22Rv1 (cell line): ENCODE data around the gene BMAL2.

Source experiments
- H3K27ac ChIP-seq: fragments of 450-650 bp; 2 replicates; pipeline ENCODE4 v1.5.1; 2017
- ZFX ChIP-seq: fragments of 450-650 bp; IDR thresholded peaks from 2 replicates; pipeline ENCODE4 v1.6.1; 2017; ENCODE audit warnings: antibody characterized with exemption, borderline replicate concordance
- TF ChIP-seq, protein P1 (sequence below): fragments of 450-650 bp; IDR thresholded peaks from 2 replicates; pipeline ENCODE4 v1.5.1; 2017; ENCODE audit warnings: mild to moderate bottlenecking

The BMAL2 gene

DNA sequence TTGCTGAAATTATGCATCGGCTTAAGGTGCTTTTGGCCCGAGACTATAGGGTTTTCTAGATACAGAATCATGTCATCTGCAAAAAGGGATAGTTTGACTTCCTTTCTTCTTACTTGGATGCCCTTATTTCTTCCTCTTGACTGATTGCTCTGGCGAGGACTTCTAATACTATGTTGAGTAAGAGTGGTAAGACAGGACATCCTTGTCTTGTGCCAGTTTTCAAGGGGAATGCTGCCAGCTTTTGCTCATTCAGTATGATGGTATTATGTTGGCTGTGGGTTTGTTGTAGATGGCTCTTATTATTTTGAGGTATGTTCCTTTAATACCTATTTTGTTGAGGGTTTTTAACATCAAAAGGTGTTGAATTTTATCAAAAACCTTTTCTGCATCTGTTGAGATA, 8.3 kb downstream of the BMAL2 start:
- TF ChIP-seq ZFX: no peak
- TF ChIP-seq, protein P1, sequence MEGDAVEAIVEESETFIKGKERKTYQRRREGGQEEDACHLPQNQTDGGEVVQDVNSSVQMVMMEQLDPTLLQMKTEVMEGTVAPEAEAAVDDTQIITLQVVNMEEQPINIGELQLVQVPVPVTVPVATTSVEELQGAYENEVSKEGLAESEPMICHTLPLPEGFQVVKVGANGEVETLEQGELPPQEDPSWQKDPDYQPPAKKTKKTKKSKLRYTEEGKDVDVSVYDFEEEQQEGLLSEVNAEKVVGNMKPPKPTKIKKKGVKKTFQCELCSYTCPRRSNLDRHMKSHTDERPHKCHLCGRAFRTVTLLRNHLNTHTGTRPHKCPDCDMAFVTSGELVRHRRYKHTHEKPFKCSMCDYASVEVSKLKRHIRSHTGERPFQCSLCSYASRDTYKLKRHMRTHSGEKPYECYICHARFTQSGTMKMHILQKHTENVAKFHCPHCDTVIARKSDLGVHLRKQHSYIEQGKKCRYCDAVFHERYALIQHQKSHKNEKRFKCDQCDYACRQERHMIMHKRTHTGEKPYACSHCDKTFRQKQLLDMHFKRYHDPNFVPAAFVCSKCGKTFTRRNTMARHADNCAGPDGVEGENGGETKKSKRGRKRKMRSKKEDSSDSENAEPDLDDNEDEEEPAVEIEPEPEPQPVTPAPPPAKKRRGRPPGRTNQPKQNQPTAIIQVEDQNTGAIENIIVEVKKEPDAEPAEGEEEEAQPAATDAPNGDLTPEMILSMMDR: no peak
- H3K27ac ChIP-seq: no peak overlapping the region

DNA sequence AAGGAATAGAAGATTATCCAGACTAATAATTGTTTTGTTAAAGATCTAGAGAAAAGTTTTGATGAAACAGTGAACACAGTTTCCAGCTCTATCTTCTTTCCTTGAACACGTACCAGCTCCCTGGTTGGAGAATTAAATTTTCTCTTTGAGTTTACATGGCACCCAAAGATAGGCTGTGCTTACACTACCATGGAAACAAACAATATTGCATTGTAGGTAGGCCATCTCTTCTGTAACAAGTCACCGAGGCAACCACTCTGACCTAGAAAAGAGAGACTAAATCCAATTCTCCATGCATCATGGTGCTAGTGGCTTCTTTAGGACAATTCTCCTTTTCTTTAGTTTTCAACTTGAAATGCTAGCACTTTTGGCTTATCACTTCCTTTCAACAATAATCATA, 9.9 kb downstream of the BMAL2 start:
- no peak overlapping the region for H3K27ac ChIP-seq
- TF ChIP-seq ZFX: no peak
- TF ChIP-seq, protein P1: no peak

DNA sequence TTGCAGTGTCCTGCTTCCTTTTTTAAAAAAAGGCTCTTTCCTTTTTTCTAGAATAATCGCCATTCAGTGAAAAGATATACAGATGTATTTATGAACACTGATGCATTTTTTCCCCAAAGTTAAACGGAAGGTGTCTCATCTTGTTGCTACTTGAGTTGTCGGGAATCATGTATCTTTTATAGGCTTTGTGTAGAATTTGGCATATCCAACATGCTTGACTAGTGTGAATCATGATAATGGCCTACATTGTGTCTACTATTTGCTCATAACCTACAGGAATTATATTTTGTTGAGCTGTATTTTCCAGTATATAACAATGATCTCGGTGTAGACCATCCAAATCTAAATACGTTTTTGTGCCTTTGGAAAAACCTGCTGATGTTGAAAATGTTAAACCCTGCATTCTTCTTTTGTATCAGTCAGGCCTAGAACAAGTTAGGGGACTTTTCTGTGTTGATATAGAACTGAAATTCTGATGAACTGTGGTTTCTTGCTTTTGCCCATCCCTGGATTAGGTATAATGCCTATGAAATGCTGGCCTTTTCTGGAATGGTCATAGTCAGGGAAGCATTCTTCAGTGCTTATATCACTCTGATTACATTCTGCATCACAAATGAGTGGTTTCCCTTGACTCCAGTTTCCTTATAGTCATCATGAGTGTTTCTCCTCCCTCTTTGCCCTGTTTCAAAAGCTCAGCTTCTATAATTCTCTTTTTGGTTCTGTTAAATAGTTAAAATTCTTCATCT, 10.8 kb downstream of the BMAL2 start:
- no peak for TF ChIP-seq ZFX
- TF ChIP-seq, protein P1: no peak
- H3K27ac ChIP-seq: no peak overlapping the region

DNA sequence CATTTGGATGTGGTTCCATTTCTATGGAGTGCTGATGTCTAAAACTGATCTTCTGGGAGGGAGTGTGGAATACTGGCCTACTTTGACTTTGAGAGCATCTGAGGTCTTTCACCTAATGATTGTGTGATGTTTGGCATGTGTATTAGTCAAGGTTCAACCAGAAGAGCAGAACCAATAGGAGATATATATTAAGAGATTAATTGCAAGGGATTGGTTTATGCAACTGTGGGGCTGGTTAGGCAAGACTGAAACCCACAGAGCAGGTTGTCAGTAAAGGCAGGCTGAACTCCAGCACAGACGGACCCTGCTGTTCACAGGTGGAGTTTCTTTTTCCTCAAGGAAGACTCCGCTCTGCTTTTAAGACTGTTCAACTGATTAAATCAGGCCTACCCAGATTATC, 11.6 kb downstream of the BMAL2 start:
- TF ChIP-seq, protein P1: no peak
- TF ChIP-seq ZFX: no peak
- no peak overlapping the region for H3K27ac ChIP-seq

DNA sequence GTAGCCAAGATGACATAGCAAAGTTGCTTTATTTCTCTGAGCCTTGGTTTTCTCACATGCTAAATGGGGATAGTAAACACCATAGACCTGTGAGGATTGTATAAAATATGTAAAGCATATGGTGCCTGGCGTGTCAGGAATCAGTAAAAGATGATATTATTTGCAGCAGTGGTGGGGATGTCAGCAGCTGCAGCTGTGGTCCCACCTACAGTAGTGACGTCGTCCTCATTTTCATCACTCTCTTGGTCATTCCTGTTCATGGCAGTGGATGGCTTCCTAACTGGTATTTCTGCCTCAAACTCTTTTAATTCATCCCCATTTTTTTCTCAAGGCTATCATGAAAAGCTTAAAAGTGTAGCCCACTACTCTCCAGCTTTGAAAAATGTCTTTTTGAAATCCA, 12.1 kb downstream of the BMAL2 start:
- no peak for TF ChIP-seq ZFX
- TF ChIP-seq, protein P1: no peak
- H3K27ac ChIP-seq: no peak overlapping the region

DNA sequence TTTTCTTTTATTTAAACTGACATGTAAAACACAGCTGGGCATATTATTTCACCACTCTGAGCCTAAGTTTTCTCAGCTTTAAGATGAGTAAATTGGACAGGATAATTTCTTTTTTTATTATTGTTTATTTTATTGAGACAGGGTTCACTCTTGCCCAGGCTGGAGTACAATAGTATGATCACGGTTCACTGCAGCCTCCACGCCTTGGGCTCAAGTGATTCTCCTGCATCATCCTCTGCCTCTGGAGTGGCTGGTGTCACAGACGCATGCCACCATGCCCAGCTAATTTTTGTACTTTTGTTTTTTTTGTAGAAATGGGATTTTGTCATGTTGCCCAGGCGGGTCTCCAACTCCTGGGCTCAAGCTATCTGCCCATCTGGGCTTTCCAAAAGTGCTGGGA, 12.7 kb downstream of the BMAL2 start:
- TF ChIP-seq ZFX: no peak
- TF ChIP-seq, protein P1: no peak
- no peak overlapping the region for H3K27ac ChIP-seq

DNA sequence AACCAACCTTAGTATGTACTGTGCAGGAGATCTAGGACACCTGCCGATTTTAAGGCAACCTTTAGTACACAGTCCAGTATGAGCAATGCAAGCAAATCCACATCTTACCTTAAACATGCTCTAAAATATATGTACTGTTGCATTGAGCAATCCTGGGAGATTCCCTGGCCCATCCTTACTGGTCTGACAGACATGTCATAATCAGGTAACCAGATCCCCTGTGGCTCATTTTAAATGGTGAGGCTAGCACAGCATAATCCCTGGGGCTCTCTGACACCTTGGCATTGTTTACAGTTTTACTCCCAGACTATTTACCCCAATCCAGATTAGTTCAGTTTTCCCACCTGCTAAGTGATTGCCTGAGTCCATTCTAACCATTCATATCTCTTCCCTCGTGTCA, 15.1 kb downstream of the BMAL2 start:
- no peak for TF ChIP-seq ZFX
- TF ChIP-seq, protein P1: no peak
- H3K27ac ChIP-seq: no peak overlapping the region
